ENCODE results near the gene FZD4.
"Not testable (repeated sequence)": the region's sequence is repeated elsewhere in the genome, so short reads cannot be mapped to it uniquely, and the experiment has no call there.

Gene FZD4

DNA sequence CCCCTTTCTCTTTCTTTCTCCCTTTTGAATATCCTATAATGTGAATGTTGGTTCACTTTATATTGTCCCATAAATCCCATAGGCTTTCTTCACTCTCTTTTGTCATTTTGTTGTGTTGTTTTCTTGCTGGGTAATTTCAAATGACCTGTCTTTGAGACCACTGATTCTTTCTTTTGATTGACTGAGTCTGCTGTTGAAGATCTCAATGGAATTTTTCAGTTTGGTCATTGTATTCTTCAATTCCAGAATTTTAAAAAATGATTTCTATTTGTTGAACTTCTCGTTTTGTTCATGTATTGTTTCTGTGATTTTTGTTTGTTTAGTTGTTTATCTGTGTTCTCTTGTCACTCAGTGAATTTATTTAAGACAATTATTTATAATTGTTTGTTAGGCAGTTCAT, 17.5 kb upstream of the FZD4 start:
- no peak for DNase-seq

DNA sequence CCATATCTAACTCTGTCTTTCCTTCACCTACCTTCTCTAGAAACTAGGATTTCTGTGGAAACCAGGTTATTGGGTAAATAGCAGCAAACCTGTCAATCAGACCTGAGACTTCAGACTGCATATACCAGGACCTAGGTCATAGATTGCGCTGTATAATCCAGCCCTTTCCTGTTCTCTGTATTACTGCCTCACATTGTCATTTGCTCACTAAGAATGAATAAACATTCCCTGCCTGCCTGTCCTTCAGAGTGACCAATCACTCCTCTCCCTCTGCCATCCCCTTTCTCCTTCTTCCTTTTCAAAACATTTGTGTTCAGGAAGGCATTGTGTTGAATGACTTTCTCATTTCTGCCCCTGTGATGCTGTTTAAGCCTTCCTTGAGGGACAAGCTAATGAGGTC, 14.1 kb upstream of the FZD4 start:
- DNase-seq, result no peak

DNA sequence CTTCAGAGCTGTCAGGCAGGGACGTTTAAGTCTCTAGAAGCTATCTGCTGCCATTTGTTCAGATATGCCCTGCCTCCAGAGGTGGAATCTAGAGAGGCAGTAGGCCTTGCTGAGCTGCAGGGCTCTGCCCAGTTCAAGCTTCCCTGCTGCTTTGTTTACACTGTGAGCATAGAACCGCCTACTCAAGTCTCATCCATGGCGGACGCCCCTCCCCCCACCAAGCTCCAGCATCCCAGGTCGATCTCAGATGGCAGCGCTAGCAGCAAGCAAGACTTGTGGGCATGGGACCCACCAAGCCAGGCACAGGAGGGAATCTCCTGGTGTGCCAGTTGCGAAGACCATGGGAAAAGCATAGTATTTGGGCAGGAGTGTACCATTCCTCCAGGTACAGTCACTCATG, 12.4 kb upstream of the FZD4 start:
- DNase-seq, result not testable (repeated sequence)

DNA sequence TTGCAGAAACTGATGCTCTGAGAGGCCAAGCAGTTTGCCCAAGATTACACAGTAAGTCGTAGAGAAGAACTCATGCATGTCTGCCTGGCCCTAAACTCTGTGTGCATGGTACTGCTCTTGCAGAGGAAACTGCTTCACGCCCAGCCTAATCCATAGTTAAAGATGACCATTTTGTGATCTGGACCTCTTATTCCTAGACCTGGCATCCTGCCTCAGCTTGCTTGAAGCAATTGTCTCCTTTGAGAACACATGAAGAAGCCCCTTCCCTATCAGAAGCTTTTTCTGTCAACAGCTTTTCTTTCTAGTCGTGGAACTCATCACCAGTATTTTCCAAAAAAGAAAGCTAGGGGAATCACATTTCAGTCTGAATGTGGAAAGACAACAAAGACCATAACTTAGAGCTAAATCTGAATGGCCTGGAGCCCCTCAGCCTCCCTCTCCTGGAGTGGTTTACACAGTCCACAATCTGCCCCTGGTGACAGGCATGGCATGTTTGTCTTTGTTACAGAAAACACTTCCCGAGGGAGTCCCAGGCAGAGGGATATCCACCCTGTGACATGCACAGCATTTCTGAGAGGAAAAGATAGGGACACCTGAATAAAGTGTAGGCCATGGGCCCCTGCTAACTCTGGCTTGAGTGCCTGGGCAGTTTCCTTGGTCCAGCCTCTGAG, 2.9 kb upstream of the FZD4 start:
- DNase-seq, result no peak

DNA sequence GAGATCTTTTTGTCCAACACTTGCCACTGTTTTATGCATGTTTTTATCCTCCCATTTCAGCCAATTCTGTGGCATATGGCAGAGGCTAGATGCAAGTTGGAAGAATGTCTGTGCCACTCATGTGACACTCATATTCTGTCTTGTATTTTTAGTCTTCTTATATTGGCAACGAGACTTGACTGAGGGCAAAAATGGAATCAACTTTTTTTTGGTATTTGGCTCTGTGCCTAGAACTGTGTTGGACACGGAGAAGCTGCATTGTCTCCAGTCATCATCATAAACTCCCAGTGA, 1.7 kb upstream of the FZD4 start:
- DNase-seq, result no peak

DNA sequence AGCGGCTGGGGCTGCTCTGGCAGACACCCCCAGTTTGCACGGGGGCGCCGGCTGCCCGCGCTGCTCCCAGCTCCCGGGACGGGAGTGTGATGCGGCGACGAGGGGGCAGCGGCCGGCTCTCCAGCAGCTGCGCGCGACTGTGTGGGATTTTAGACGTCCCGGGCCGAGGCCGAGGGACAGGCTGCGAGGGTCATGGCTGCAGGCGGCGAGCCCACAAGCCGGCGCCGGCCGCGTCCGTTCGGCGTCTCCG, 159 bp downstream of the FZD4 start:
- DNase-seq, result no peak

DNA sequence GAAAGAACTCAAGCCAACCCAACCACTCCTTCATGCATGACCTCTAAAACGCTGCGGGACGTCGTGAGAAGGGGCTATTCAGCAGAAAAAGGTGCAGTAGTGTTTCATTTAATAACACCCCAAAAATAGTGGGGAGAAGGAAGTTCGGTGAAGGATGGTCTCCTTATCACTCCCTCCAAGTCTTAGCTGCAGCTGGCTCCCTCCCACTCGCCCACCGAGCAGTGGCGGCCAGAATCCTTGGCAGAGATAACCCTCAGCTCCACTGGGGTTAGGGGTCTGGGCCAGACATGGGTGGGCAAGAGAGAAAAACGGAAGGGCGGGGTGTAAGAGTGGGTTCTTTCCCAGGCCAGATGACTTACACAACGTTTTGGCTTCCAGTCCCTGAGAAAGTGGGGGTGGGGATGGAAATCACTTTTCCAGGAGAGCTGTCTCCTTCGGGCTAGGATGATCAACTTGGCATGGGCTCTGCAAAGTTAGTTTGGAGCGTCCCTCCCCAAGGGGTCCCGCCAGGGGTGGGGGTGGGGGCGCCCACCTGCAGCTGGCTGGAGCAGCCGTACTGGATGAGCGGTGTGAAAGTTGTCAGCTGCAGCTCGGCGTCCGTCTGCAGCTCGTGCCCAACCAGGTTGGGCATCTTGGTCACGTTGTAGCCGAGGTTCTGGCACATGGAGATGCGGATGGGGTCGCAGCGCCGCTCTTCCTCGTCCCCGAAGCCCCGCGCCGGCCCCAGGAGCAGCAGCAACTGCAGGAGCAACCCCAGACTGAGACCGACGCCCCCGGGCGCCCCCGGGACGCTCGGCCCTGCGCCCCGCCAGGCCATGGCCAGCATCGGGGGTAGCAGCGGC, 705 bp downstream of the FZD4 start:
- DNase-seq, result no peak

DNA sequence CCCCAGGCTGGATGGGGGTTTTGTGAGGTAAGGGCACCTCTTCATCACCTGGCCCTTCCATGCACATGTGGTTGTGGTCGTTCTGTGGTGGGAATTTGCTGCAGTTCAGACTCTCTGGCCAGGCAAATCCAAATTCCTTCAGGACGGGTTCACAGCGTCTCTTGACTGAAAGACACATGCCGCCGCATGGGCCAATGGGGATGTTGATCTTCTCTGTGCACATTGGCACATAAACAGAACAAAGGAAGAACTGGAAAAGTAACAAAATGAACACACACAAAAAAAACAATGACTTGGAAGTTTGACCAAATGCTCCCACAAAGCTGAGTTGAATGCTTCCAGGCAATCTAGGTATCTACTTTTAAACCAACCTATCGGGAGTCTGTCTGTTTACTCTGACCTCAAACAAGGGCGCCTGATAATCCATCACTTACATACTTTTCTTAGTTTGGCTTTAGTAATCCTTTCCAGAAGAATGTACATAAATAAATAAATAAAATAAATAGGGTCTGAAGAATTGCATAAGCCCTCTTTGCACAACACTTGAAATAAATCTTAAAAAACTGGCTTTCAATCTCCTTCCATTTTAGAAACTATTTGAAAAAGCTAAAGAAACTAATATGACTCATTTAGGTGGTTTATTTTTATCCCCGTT, 2.8 kb downstream of the FZD4 start:
- DNase-seq, result no peak

DNA sequence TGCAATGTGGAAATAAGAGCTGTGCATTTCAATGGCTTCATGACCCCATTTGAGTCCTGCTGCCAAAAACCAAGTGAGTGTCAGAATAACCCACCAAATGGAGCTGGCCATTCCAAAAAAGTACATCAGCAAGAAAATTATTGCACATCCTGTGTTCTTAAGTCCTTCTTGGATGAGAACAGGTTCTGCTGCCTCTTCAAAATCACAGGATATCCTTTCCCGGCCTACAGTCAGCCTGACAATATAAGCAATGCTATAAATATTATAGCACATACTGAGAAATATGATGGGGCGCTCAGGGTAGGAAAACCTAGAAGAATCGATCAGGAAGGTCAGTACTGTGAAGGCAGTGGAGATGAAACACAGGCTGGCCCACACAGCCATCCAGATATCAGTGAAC, 3.5 kb downstream of the FZD4 start:
- no peak for DNase-seq

DNA sequence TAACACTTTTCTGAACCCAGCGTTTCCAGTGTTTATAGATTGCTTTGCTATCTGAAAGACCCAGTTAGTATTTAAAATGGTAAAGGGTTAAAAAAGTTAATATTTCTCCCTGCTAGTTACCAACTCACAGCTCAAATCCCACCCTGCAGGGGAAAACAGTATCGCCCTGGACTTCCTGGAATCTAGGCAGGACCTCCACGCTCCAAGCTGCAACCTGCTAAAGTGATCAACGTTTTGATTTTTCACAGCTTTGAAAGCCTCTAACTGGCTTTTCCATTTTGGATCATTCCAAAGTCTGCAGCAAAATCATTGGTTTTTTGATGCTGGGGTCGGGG, 4.6 kb downstream of the FZD4 start:
- no peak for DNase-seq

DNA sequence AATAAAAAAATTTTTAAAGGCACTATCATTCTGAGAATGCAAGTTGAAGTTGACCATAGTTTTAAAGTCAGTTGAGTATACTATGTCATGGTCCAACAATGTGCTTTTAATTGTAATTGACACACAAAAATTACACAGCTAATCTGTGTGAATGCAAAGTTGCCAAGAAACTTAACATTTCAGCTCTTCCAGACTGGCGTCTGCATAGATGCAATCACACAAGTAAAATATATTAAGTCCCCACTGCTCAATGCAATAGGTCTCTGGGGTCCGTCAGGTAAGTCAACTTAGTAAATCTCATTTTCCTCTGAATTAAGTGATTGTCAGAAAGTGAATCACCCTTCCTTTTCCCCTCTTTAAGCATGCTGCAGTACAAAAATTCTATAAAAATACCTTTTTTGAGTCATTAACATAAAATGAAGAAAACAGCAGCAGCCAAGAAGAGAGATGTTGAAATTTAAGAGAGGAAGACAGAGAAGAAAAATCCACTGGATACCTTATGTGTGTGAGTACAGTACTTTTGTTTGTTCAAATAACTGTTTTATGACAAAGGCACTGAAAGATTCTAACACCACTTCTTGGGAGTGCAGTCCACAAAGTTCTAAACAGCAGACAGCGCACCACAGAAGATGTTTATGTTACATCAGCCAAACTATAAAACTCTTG, 5.1 kb downstream of the FZD4 start:
- no peak for DNase-seq

DNA sequence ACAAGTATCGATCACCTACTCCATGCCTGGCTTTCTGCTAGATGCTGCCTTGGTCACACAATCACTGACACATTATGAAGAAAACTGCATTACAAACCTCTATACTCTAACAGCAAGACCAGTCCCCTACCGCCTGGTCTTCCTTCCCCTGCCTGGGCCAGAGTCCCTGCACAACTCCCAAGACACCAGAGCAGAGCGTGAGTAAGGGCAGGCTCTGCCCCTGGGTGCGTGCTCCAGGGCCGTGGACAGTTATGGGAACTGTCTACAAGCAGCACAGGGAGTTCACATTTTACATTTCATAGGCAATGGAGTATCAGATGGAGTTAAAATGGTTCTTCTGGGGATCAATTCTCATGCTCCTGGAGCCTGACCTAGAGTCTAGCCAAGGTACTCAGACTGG, 6.5 kb downstream of the FZD4 start:
- no peak for DNase-seq

DNA sequence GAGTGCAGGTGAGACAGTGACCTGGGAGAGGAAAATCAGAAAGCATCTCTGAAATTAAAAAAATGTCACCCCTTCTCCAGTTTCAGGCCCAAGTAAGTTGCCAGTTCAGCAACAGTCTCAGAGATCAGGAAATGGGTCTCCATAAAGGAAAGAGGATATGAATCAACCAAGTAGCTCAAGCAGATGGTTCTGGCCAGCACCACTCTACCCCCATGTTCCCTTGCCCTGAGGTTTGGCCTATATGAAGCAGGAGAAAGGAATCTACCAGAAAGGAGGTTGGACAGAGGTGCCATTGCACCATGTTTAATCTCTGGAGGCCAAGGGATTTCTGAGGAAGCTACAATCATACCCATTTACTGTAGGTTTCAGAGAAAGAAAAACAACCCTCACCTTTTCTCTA, 7.7 kb downstream of the FZD4 start:
- no peak for DNase-seq

DNA sequence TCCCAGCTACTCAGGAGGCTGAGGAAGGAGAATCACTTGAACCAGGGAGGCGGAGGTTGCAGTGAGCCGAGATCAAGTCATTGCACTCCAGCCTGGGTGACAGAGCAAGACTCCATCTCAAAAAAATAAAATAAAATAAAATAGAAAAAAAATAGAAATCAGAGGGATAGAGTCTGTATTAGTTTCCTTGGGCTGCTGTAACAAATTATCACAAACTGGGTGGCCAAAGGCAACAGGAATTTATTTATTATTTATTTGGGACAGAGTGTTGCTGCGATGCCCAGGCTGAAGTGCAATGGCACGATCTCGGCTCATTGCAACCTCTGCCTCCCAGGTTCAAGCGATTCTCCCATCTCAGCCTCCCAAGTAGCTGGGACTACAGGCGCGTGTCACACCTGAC, 11.7 kb downstream of the FZD4 start:
- not testable (repeated sequence) for DNase-seq

DNA sequence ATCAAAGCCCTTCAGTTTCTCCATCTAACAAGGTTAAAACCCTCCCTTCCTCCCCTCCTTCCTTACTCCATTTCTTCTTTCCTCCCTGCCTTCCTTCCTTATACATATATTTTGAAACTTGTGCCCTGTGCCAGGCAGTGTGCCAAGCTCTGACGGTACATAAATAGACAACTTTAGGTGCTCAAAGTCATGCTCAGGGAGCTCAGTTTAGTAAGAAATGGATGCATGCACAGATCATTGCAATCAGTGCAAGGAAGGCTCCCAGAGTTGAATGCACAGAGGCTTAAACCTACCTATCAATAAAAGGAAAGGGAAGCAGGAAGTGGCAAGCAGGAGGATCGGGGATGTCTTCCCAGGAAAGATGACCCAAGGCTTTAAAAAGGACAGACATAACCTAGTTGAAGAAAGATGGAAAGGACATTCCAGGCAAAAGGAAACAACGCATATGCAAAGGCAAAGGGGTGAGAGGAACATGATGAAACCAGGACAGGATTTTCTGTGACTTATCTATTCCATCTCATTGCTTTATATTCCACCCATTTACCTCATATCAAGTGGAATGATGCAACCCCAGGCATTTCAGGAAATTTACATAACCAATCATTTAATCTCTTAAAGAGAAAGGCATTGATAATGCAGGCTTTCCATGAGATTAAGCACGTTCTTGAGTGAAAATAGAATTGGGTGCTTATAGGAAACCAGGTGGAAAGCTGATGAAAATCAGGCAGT, 13.2 kb downstream of the FZD4 start:
- no peak for DNase-seq

DNA sequence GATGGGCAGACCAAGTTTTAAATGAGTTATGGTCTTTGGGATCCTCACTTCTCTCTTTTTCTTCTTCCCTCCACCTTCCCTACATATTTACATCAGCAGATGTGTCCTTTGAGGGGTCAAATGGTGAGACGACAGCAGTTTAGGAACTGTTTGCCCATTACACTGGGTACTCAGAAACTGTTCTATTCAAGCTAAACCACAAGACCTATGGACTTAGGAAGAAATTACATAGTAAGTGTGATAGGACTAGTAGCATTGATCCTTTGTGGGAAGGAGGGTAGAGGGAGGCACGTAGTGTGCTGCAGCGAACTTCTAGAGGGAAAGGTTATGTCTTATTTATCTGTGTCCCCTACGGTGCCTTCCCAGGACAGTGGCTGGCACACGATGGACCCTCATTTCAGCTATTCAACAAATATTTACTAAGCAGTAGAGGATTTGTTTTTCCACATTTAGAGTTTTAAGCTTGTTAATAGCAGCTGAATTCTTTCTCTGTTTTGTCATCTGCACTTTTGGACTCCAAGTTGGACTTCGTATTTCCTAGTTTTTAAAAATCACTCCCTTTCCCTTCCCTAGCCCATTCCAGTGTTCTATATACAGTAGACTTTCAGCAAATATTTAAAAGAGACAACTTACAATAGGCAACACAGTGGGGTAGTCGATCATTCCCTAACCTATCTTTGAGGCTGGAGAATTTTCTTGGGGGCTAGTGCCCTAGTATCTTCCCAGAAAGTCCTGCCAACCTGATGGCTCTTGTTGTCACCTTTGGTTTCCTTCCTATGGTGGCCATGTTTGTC, 13.9 kb downstream of the FZD4 start:
- DNase-seq, result no peak

DNA sequence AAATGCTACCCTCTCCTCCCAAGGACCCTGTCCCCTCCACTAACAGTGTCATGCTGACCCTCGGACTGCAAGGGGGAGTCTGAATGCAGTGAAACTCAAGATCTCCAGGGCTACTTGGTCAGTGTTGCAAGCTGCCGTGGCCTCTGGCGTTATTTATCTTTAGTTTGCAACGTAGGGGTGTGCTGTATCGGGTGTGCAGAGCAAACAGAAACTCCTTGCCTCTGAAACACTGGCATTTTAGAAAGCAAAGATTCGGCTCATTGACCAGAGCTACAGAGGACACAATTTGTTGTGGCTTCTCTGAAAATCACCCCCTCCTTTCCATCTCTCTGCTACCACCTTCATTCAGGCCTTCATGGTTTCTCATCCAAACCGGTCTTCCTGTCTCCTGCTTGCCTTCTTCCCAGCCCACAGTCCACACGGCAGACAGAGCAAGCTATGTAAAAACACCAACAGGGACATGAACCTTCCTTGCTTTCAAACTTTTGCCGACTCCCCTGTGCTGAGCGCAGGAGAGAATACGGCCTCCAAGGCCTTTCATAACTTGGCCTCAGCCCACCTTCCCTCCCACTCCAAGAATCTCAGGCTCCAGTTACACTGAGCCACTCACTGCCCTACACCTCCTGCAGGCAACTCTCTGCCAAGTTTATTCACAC, 14.9 kb downstream of the FZD4 start:
- no peak for DNase-seq

DNA sequence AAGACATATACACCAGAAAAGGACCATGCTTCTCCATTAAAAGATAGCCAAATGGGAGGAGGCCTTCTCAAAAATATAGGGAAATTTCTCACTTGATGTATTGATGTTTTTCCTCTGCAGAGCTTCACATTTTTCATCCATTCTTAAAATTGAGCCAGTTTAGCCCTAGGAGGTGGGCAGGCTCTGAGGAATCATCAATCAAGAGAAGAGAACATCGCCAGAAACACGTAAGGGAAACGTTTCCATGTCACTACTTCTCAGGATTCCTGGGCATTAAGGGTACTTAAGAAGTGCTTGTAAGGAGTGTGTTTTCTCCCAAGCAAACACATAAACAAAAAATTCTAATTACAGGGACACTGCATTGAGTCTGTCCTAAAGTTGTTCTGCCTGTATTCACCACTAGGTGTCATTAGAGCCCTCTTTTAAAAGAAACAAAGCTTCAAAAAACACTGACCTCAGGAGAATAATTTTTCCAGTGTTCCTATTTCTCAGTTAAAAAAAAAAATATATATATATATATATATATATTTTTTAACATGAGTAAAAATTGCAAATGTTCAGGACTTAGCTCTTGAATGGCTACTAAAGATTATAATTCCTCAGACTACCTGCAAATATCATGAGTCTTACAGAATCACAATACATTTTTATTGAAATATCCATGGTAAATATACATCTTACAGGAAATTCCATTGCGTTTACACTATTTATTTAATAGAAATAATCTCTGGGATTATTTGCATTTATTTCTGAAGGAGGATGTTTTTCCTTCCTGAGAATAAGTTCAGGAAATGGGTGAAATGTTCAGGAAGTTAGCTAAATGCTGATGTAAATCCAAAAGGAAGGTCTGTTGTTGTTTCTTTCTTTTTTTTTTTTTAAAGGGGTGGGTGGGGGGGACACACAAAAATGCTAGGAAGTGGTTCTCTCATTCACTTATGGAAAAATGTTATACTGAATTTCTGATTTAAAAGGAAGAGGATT, 16.0 kb downstream of the FZD4 start:
- DNase-seq, result peak; percentile 3

DNA sequence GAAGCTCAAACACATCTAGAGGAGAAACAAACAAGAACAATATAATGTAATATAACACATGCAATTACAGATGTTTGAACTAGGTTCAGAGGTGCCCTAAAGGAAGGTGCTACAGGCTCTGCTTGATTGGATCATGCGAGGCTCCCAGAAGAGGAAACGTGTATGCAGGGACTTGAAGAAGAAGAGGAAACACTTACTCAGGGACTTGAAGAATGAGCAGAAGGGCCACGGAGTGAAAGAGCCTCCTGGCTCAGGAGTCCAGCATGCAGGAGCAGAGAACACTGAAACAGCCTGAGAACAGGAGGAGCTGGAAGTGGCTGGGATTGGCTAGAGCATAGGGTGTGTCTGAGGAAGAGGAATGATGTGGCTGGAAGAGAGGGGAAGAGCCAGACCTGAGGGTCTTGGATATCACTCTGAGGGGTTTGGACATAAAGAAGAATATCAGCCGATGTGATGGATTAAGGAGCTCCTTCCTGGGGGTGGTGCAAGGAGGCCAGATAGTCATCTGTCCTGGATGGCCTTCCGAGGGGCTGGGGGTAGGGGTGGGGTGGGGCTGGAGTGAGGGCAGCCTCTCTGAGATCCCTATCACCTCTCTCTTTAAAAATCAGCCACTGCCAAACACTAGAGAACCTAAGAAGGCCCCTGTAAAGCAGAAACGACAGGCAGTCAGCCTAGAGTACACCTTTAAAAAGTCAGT, 16.8 kb downstream of the FZD4 start:
- no peak for DNase-seq

DNA sequence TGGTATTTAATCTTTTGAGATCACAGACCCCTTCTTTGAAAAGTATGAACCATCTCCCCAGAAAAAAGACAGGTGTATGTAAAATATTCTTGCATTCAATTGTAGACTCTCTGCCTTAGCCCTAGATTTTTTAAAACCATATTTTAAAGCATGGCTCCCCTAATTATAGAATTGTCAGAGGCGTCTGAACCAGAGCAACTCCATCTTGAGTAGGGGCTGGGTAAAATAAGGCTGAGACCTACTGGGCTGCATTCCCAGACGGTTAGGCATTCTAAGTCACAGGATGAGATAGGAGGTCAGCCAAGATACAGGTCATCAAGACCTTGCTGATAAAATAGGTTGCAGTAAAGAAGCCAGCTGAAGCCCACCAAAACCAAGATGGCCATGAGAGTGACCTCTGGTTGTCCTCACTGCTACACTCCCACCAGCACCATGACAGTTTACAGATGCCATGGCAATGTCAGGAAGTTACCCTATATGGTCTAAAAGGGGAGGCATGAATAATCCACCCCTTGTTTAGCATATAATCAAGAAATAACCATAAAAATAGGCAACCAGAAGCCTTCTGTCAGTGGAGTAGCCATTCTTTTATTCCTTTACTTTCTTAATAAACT, 17.9 kb downstream of the FZD4 start:
- not testable (repeated sequence) for DNase-seq

Data from NCI-H146 (cell line).